Cardiac fibroblast (primary cell): Measurements from ENCODE around the gene CHTF18.
A peak's percentile ranks its signal among the peaks of the same experiment; 100 is the strongest.

Source experiments
- DNase-seq, 2 donors: peaks; one replicate each; pipeline versions ENCODE4 v3.0.0 to v3.0.0-alpha.2; 2010; ENCODE audit warnings: low read depth in 2 of 2
- H3K4me3 ChIP-seq, 2 donors: replicated peaks in 1 of 2; 1 replicate in 1 of 2; 2 replicates in 1 of 2; pipeline ENCODE4 v1.5.1; 2011; ENCODE audit warnings: low read depth in 2 of 2, low read length in 2 of 2, mild to moderate bottlenecking in 2 of 2, moderate library complexity in 1 of 2
- TF ChIP-seq, protein P1 (sequence below): IDR thresholded peaks from one replicate; pipeline ENCODE4 v1.5.1; 2011; ENCODE audit warnings: low read depth, mild to moderate bottlenecking, low read length, inconsistent platforms

Gene CHTF18

DNA sequence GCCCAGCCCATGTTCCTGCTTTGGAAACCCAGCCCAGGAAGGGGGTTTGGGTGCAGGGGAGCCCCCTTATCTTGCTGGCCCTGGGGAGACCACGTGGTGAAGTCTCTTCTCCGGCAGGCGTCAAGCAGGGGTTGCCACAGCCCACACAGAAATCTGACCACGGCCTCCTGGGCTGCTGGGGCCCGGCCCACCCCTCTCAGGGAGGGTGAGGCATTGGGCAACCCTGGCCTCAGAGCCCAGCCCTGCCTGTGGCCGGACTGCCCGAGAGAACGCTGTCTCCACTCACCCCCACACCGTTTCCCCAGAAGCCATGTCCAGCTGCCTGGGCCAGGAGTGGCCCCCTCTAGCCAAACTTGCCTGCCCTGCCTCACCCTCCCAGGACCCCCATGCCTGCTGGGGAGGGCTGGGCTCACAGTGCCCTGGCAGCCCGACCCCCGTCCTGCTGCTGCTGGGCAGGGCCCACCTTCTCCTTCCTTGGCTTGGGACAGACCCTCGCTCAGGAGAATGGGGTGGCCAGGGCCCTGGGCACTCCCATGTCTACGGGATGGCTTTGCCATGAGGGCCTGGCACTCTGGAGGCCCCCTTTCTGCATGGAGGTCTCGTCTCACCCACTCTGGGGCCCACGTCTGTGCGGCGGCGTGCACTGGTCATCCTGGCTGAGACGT lies 6.9 kb upstream of the CHTF18 start:
- H3K4me3 ChIP-seq = no peak overlapping the region
- DNase-seq = no peak
- TF ChIP-seq, protein P1, sequence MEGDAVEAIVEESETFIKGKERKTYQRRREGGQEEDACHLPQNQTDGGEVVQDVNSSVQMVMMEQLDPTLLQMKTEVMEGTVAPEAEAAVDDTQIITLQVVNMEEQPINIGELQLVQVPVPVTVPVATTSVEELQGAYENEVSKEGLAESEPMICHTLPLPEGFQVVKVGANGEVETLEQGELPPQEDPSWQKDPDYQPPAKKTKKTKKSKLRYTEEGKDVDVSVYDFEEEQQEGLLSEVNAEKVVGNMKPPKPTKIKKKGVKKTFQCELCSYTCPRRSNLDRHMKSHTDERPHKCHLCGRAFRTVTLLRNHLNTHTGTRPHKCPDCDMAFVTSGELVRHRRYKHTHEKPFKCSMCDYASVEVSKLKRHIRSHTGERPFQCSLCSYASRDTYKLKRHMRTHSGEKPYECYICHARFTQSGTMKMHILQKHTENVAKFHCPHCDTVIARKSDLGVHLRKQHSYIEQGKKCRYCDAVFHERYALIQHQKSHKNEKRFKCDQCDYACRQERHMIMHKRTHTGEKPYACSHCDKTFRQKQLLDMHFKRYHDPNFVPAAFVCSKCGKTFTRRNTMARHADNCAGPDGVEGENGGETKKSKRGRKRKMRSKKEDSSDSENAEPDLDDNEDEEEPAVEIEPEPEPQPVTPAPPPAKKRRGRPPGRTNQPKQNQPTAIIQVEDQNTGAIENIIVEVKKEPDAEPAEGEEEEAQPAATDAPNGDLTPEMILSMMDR = no peak

DNA sequence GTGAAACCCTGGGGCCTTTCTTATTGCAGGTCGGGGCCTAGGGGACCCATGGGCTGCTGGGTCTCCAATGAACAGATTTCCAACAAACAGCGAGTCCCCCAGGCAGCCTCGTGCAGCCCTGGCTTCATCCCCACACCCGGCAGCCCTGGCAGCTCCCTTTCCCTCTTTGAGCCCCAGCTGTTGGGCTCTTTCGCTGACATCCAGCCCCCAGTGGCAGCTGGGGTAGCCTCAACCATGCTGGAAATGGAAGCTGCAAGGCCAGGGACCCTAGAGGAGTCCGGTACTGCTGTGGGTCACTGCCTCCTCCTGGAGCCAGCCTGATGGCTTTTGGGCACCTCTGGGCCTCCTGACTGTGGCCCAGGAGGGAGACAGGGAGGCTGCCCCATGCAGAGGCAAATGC lies 6.2 kb upstream of the CHTF18 start:
- H3K4me3 ChIP-seq = no peak overlapping the region

DNA sequence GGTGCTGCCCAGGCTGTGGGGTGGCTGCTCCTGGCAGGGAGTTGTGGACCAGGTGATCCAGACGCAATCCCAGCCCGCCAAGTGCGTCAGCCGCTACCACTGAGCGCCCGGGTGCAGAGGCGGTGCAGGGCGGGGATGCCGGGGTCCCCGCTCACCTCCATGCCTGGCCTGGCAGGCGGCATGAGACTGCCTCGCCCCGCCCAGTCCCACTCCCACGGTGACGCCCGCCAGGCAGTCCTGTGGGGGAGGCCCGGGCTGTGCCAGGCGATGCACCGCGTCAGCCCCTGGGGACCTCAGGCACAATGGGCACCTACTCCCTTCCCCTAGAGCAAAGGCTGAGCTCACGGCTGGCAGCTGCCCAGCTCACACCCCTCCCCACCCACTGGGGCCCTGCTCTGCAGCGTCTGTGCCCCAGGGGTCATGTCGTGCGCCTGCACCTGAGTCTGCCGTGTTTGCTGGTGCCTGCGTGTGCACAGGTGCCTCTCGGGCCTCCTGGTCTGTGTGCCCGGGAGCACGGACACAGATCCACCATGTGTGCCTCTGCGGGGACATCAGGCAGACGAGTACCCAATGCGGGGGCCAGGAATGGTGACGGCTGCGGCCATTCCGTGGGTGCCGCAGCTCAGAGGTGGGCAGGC lies 5.5 kb upstream of the CHTF18 start:
- DNase-seq = no peak
- TF ChIP-seq, protein P1 = no peak
- H3K4me3 ChIP-seq = no peak overlapping the region

More for the DNA sequence above, 6.2 kb upstream of the CHTF18 start:
- no peak for DNase-seq
- TF ChIP-seq, protein P1 = no peak

DNA sequence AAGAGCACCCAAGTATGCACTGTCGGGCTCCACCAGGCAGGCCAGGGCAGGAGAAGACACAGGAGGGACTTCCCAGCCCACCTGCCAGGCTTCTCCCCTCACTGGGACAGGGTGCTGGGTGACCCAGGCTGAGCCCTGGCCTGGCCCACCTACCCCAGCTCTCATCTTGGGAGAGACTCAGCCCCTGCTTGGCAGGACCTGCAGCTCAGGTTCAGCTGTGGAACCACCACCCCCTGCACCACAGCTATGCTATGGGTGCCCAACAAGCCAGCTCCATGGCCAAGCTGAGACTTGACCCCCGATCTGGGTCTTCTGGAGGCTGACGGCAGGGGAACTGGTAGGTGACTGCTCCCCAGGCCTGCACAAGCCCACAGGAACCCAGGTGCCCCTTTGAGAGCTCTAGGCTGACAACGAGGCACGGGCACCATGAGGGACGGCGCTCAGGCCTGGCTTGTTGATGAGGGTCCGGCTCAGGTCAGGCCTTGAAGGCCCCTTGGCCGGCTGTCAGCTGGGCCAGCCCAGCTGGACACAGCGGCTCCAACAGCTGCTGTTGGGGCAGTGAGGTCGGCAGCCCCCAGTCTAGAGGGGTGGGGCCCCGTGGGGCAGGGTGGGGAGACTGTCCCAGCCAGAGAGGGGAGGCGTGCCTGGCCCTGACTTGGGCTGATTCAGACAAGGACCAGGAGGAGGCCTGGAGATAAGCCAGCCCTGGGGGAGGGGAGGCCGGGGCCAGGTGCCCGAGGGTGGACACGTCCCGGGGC lies 4.8 kb upstream of the CHTF18 start:
- peak; percentile 26 to 36 for DNase-seq
- no peak overlapping the region for H3K4me3 ChIP-seq
- TF ChIP-seq, protein P1 = no peak

DNA sequence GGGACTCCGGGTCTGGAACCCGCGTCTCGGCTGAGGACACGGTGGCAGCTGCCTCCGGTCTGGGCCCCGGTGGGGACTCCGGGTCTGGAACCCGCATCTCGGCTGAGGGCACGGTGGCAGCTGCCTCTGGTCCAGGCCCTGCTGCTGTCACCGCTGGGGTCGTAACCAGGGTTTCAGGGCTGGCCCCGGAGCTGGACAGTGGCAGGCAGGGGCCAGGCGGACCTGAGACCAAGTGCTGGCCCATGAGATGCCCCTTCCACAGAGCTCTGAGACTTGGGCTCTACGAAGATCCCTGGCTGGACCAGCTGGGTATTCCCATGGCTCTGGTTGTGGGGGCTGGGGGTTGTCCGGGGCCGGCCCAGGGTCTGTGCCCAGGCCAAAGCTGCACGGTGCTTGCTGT lies 4.0 kb upstream of the CHTF18 start:
- TF ChIP-seq, protein P1 = no peak
- H3K4me3 ChIP-seq = no peak overlapping the region
- no peak for DNase-seq

DNA sequence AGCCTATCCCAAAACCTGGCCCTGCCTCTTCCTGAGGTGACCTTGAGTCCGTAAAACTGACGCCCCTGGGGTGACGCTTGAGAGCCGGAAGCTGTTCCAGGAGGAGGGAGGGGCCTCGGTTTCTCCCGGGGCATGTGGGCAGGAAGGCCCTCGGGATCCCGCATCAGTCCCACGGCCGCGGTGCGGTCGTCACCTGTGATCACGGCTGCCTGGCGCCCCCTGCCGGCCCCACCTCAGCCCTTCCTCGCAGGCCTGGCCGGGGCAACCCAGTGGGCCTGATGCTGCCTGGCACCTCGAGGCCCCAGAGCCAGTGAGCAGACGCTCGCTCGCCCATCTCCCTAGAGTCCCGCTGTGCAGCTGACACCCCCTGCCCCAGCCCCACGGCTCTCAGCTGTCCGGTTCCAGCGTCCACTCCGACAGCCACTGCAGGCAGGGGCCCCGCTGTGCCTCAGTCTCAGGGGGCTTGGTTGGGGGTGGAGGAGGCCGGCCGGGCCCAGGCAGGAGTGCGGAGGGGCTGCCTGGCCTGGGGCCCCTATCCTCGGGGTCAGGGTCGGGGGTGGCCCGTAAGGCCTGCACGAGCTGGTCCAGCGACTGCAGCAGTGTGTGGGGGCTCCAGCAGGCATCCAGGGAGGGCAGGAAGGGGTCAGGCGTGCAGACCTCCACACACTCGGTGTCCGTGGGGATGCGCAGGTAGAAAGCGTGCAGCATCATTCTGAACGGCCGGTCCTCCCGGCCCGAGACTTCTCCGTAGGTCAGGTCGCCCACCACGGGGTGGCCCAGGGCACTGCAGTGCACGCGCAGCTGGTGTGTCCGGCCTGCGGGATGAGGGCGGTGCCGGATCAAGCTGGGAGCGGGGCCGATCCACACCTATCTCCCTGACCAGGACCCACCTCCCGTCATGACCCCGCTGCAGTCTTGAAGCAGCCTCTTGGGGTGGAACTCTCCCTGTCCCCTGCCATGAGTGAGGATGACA lies 2.6 kb upstream of the CHTF18 start:
- H3K4me3 ChIP-seq = no peak overlapping the region
- DNase-seq = peak; percentile 61
- TF ChIP-seq, protein P1 = peak; percentile 73
